NK-92 (cell line): ENCODE data around the gene CDC14A.

ENCODE experiments used
- DNase-seq: peaks from one replicate; lab custom pipeline; 2025; ENCODE audit not compliant: unreplicated experiment; lab: John Stamatoyannopoulos, UW

Gene CDC14A

DNA sequence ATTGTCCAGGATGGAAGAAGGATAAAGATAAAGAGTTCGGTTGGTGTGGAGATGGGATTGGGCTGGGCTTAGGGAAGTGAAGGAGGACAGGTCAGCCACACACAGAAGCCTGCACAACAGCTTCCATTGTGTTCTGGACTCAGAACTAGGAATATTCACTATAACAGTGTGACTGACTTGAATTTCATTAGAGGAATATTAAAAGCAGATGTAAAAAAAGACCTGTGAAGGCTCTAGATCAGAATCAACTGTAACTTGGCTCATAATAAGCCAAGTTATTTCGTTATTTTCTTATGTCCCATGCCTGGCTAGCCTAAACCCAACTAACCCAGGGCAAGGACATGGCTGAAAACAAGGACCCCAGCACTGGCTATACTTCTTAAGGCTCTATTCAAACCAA lies 129.0 kb downstream of the CDC14A start:
- no peak for DNase-seq

- DNase-seq = no peak
Observed at GRCh38 chr1:100482167-100482566, 129.9 kb downstream of the CDC14A start.

- DNase-seq = no peak
Observed at GRCh38 chr1:100482748-100483147, 130.4 kb downstream of the CDC14A start.

- no peak for DNase-seq
Observed at GRCh38 chr1:100483230-100483629, 130.9 kb downstream of the CDC14A start.

DNA sequence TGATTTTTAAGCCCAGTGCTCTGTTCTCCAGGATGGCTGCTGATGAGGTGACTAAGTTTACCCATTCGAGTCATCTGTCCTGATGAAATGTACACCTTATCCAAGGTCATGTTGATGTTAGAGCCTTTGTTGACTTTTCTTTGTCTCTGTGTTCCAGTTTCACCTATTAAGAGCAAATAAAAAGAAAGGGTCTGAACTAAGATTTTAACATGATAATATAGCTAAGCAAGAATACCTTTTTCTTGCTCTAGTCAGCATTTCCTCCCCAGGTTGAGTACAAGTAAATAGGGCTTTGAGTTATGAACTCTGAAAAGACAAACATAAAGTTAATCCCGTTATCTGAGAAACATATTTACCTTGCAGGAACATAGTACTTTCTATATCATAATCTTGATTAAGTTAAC lies 133.6 kb downstream of the CDC14A start:
- no peak for DNase-seq

GRCh38 chr1:100494393-100495084 lies 142.2 kb downstream of the CDC14A start:
- DNase-seq = no peak

DNA sequence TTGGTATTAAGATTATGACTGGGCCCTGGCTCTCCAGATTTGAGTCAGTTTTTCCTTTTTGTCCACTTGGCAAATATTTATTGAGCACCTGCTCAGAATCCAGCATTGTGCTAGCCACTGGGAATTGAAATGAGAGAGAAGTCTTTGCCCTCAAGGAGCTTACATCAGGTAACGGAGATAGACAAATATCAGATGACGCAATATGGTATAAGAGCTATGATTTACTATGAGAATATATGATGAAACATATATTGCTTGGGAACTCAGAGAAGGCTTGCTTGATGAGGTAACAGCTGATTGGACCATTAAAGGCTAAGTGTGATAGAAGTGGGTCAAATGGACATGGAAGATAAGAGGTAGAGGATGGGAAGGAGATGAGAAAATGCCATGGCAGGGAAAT lies 144.6 kb downstream of the CDC14A start:
- DNase-seq = no peak

DNA sequence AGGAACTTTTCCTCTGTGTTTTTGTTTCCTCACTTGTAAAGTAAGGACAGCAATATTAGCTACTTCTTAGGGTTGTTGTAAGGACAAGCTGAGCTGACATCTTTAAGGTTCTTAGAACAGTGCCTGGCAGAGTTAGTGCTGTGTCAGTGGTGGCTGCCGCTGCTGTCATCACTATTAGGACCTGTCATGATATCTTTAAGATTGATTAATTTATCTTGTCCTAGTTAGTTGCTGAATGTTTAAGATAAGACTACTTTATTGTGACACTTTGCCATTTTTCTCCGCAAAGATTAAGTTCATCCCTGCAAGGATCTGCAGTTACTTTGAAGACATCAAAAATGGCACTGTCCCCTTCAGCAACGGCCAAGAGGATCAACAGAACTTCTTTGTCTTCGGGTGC lies 145.5 kb downstream of the CDC14A start:
- DNase-seq = no peak

DNA sequence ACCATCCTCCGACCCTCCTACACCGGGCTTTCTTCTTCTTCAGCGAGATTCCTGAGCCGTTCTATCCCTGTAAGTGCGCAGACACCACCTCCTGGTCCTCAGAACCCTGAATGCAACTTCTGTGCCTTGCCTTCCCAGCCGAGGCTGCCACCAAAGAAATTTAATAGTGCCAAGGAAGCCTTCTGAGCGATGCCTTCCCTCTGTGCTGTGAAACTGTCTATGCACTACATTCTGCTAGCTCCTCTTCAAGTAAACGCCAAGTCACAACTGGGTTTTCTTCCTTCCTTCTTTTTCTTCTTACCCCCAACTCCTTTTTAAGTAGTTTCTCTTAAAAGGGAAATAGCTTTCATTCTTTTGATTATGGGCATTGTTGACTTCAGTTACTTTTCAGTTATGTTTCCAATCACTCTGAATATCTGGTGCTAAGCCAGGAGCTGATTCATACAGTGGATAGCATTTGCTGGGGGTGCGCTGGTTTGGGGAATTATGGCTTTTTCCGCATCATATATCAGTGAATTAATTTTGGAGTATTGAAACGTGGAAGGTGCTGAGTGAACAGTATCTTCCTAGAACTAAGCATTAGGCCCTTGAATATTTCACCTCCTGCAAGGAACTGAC lies 147.0 kb downstream of the CDC14A start:
- DNase-seq = no peak

GRCh38 chr1:100502052-100502792 lies 149.9 kb downstream of the CDC14A start:
- DNase-seq = no peak

- DNase-seq = no peak
Observed at GRCh38 chr1:100506217-100506616, 153.9 kb downstream of the CDC14A start.

DNA sequence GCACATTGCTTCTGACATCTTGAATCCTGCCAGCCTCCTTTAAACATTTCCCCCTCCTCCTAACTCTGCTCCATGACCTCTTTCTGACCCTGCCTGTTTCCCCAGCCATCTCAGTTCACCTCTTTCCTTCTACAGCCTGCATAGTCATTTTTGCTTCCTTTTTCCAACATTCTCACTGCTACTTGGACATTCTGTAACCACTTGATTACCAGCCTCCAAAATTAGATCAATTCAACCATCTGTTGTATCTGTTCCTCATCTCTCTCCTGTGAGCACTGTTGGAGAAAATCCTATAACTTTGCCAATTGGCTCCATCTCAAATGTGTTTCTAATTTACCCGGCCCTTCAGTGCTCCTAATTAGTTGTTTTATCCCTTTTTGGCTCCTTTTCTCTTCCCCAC lies 158.1 kb downstream of the CDC14A start:
- DNase-seq = no peak

- DNase-seq = no peak
Observed at GRCh38 chr1:100511058-100511457, 158.8 kb downstream of the CDC14A start.

- no peak for DNase-seq
Observed at GRCh38 chr1:100511773-100512172, 159.5 kb downstream of the CDC14A start.

GRCh38 chr1:100512803-100513352 lies 160.6 kb downstream of the CDC14A start:
- no peak for DNase-seq

DNA sequence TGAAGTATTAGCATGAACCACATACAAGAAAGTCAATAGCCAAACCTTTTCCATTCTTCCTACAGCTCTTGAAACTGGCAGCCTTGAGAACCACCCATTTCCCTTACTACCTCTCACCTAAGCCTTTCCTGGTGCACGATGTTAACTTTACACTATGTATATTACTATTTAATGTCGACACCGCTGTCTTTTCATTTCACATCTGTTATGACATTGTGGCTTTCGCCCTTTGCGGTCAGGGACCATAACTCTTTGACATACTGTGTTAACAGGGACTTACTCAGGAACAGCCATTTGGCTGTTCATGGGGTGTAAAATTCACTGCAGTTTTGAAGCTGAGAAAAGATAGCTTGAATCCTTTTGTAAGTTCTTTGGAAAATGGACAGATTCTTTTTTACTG lies 164.6 kb downstream of the CDC14A start:
- DNase-seq = no peak

DNA sequence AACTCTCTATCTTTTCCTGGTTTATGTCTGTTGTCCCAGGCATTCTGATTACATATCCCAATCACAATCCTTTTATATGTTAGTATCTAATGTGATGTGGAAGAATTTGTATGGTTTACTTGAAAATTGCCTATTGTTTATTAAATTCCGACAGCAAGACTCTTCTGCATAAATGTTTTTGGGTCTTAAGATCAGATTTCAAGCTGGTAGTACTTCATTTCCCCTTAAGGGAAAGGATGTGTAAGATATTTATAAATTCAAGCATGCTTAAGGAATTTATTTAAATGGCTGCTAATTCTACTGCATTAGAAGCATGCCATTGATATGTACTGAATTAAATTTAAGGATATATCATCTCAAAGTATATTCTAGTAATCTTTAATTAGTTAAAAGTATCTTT lies 165.2 kb downstream of the CDC14A start:
- no peak for DNase-seq

DNA sequence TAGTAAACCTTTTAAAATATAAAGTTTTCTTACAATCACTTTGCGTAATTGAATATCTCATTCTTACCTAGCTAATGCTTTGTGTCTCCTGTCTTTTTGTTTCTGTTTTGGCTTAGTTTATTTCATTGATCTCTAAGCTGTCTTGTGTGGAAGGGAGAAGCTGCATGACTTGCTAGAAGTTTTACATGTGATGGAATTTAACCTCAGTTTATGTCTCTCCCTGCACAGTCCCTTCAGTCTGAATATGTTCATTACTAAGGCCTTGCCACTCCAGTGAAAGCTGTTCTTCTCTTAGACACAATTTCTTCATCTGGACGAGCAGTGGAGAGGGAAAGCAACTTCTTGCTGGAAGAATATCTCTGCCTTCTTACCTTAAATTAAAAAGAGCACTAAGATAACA lies 165.7 kb downstream of the CDC14A start:
- DNase-seq = no peak

DNA sequence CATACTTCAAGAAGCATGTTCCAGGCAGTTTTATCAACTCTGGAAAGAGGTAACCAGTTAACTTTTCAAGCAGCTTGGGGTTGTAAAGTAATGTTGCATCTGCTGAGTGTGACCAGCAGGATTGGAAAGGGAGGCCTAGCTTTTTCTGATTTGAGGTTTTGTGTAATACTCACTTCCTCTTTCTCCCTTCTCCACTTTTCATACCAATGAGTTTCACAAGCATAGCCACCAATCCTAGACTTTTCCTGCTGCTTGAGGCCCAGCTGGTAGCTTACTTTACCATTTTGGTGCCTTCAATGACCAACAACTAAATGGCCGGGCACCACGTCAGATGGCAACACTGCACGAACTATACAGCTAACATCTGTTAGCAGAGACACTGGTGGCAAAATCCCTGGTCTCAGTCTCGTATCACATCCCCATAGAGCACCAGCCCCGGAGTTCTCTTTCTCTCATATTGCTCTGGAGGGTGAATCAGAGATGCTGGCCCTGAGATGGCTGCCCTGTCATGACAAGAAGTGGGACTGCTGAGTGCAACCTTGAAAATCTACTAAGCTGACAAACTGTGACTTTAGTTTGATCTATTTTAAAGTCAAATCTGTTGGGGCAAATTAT lies 170.8 kb downstream of the CDC14A start:
- DNase-seq = no peak

GRCh38 chr1:100524355-100524754 lies 172.0 kb downstream of the CDC14A start:
- DNase-seq = no peak

DNA sequence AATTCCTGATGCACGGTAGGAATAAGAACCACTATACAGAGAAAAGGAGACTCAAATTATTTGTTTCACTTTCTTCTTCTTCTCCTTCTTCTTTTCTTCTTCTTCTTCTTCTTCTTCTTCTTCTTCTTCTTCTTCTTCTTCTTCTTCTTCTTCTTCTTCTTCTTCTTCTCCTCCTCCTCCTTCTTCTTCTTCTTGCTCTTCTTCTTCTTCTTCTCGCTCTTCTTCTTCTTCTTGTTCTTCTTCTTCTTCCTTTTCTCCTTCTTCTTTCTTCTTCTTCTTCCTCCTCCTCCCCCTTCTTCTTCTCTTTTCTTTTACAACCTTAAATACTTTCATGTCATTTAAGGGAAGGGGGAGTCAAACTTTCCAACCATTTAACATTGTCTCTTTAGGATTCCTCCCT lies 174.6 kb downstream of the CDC14A start:
- no peak for DNase-seq

GRCh38 chr1:100528871-100529270 lies 176.6 kb downstream of the CDC14A start:
- no peak for DNase-seq
